ENCODE data around the gene NCOA3. TPM values are rescaled to one million over a fixed set of nuclear protein-coding genes. Genes with fewer than 3 reads are reported as not detected.

The NCOA3 gene
- total and polyA plus RNA-seq, 10 of the 15 experiments (the other 5 are each of a cell fraction or from before 2014, with no cell fraction given): 16.9 to 96.2 (median 73.6) TPM

GRCh38 chr20:47642624-47643023, 140.9 kb downstream of the NCOA3 start:
- DNase-seq (ENCODE audit: low read depth, low spot score) (no peak), FAIRE-seq (no peak), ATAC-seq (no peak)
- intact Hi-C loops (cut with micrococcal nuclease; ENCODE audit: unreplicated experiment) (no loop called here), in situ Hi-C loops (cut with MboI) (no loop called here)
- Histone ChIP-seq H3K36me3 (ENCODE audit: control insufficient read depth in 2 of 2, insufficient read depth in 2 of 2, low read length in 1 of 2) (peaks cover 23 to 53% of the 10 kb centered on the region in 2 experiments), H3K4me2 (ENCODE audit: control insufficient read depth, insufficient read depth) (no peak overlapping the region), H4K20me1 (ENCODE audit: control insufficient read depth, insufficient read depth) (no peaks in the 10 kb centered on the region; the same call in 1 of the 2 replicates), H3K4me3 (no peak overlapping the region), H2AFZ (ENCODE audit: control insufficient read depth, low read depth, low read length) (no peak overlapping the region), H3K9ac (ENCODE audit: control insufficient read depth, insufficient read depth, low read length) (no peak overlapping the region), H3K27me3 (replicated peaks in 1 of 2; ENCODE audit: control insufficient read depth in 2 of 2, insufficient read depth in 2 of 2, low read length in 1 of 2) (no peaks in the 10 kb centered on the region), H3K79me2 (ENCODE audit: control insufficient read depth, insufficient read depth, low read length) (no peaks in the 10 kb centered on the region), H3K27ac (ENCODE audit: control insufficient read depth, insufficient read depth) (no peak overlapping the region), H3K9me3 (replicated peaks; ENCODE audit: control insufficient read depth, insufficient read depth, low read length) (no peaks in the 10 kb centered on the region), H3K4me1 (ENCODE audit: control insufficient read depth, insufficient read depth, low read length) (no peaks in the 10 kb centered on the region)
- ChIA-PET CTCF (interaction anchor here (1.0 to 1.2 kb wide), 2 partner anchors 22 to 369 kb away, joined by 4 to 5 read pairs; no protein-coding TSS in a partner anchor), SMC1A (ENCODE audit: uncharacterized antibody, unreplicated experiment) (interaction anchor here (0.6 to 0.9 kb wide), 2 partner anchors 22 to 253 kb away, joined by 3 read pairs; no protein-coding TSS in a partner anchor), RAD21 (ENCODE audit: unreplicated experiment) (no interaction called here), POLR2A (no interaction called here)
- no TSS peak for BruUV-seq (replicated peaks)
- TF ChIP-seq E2F8 (IDR thresholded peaks at IDR 0.05; ENCODE audit: low read depth, partially characterized antibody): no peak
- no peak for TF ChIP-seq SUZ12 (IDR thresholded peaks at IDR 0.05; ENCODE audit: unreplicated experiment)
- TF ChIP-seq PAX5 (IDR thresholded peaks at IDR 0.05; ENCODE audit: borderline replicate concordance, low read depth, low read length): no peak
- TF ChIP-seq SMC3 (IDR thresholded peaks at IDR 0.05; ENCODE audit: borderline replicate concordance, low read length): no peak
- no peak for TF ChIP-seq BMI1 (IDR thresholded peaks at IDR 0.05; ENCODE audit: borderline replicate concordance)
- 89% methylated on average over 4 of the region's 4 CpGs for WGBS (ENCODE audit: insufficient coverage, insufficient replicate concordance, low lambda C conversion rate, missing lambda C conversion rate)

All from GM12878 (cell line).